GM10266 (cell line): ENCODE results near the gene REPIN1.
A peak's percentile ranks its signal among the peaks of the same experiment; 100 is the strongest.

Experiments used
- DNase-seq: peaks from one replicate; pipeline ENCODE4 v3.0.0; 2012; ENCODE audit errors: extremely low spot score
- CTCF ChIP-seq: IDR thresholded peaks from 2 replicates; pipeline ENCODE4 v1.5.1; 2012; ENCODE audit warnings: mild to moderate bottlenecking, low read depth; ENCODE audit not compliant: control insufficient read depth, insufficient read depth; ENCODE audit errors: missing control alignments

The REPIN1 gene

DNA sequence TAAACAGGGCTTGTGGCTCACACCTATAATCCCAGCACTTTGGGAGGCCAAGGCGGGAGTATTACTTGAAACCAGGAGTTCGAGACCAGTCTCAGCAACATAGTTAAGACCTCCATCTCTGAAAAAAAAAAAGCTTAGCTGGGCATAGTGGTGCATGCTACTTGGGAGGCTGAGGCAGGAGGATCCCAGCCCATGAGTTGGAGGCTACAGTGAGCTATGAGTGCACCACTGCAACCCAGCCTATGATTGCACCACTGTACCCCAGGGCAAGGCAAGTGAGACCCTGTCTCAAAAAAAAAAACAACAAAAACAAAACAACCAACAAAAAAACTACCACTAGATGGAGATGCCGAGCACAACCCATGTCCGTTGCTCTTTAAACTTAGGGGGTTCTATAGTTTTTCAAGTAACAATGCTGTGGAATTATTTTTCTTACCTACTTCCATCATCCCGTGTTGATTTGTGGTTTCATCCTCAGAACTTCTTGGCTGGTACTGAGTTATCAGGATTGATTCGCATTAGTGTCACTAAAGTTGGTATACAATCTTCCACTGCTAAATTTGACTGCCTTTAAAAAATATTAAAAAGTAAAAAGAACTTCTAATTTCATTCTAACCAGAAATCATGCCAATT is 12.2 kb upstream of the REPIN1 start:
- peak; percentile 47 for TF ChIP-seq CTCF
- no peak for DNase-seq

DNA sequence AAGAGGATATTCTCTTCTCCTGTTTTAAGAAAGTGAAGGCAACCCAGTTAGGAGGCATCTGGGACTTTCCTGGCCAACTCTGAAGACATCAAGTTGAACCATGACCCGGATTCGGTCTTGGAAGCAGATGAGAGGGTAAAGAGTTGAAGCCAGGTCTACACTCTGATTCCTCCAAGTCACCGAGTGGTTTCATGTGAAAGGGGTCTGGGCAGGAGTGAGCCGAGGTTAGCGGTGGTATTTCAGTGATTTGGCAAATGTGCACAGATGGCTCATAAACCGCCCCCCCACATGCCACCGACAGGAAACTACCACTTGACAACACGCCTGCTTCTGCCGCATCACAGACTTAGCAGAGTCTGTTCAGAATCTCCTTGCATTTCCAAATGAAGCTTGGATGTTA is 11.4 kb upstream of the REPIN1 start:
- no peak for TF ChIP-seq CTCF
- DNase-seq, result no peak

DNA sequence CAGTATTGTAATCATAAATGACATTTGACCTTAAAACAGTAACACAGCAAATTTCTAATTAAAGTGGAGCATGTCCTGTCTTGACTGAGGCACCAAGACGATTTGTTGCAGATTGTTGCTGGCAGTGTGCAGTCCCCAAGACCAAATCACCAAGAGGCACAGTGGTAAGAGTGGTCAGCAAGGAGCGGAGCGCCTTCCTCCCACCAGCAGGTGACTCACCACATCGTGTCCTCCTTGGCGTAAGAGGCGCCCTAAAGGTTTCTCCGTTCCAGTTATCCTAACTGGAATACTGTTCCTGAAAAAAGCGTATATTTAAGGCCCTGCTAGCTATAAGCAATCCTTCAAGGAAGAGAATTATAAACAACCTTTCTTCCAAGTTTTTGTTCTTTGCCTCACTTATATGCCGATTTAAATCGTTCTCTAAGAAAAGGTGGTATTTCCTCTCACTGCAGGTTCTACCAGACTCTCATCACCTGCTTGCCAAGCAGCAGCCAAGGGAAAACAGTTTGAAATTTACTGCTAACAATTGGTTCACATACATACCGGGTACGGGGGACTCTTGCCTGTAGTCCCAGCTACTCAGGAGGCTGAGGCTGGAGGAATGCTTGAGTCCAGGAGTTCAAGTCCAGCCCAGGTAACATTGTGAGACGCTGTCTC is 10.7 kb upstream of the REPIN1 start:
- DNase-seq, result no peak
- no peak for TF ChIP-seq CTCF

DNA sequence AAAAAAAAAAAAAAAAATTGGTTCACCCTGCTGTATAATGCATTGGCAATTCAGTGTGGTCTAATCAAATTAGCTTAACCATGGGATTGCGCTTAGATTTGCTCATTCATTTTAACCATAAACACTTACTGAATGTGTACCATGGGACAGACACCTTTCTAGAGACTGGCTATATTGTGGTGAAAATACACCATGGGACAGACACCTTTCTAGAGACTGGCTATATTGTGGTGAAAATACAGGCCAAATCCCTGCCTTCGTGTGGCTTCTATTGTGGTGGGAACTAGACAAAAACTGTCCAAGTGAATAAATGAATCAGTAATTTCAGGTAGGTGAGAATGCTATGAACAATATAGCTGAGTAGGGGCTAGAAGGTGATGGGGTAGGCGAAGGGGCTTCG is 10.2 kb upstream of the REPIN1 start:
- TF ChIP-seq CTCF, result no peak
- DNase-seq, result no peak

DNA sequence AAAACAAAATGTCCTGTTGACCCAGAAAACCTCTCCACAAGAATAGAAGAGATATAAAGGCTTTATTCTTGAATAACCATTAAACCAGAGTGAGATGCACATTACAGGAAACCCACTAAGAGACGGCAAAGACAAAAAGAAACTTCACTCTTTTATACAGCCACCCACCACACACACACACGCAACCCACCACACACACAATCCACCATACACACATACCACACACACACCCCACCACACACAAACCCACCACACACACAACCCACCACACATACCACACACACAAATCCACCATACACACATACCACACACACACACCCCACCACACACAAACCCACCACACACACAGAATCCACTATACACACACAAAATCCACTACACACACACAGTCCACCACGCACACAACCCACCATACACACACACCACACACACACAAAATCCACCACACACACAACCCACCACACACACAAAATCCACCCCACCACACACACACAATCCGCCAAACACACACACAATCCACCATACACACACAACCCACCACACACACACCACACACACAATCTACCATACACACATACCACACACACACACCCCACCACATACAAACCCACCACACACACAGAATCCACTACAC is 9.5 kb upstream of the REPIN1 start:
- DNase-seq, result no peak
- no peak for TF ChIP-seq CTCF

- no peak for DNase-seq
- no peak for TF ChIP-seq CTCF
Observed at GRCh38 chr7:150359622-150360362, 8.8 kb upstream of the REPIN1 start.
